Measurements from ENCODE around the gene RPP14. TPM values are rescaled to one million over a fixed set of nuclear protein-coding genes. Genes with fewer than 3 reads are reported as not detected.

RPP14 gene
- total RNA-seq = 11.0 and 19.0 TPM in 2 replicates

GRCh38 chr3:58305882-58306711 is at the start of gene RPP14, which contains the start of gene HTD2:
Gene RPP14 (plus strand): TSS chr3:58306245. CDS start chr3:58310330, 4,085 bp downstream.
Gene HTD2 (plus strand): TSS chr3:58306520. CDS start chr3:58317614, 11,094 bp downstream.

GRCh38 chr3:58332575-58333188 is 26.6 kb downstream of the RPP14 start, which contains the start of gene PXK:
Gene PXK (plus strand): TSS chr3:58332892. CDS start chr3:58332989, 97 bp downstream.

Other genes starting within 250 kb of the RPP14 start
- gene DNASE1L3, start 95.3 kb upstream of the RPP14 start, total RNA-seq = 0.19 and 0.56 TPM in 2 replicates
- gene ABHD6, start 68.5 kb upstream of the RPP14 start, total RNA-seq = 8.4 and 14.9 TPM in 2 replicates
- gene HTD2, start 275 bp downstream of the RPP14 start, total RNA-seq = 6.1 and 12.4 TPM in 2 replicates
- gene PXK, start 26.6 kb downstream of the RPP14 start, total RNA-seq = 14.2 and 32.1 TPM in 2 replicates
- 104 and 146 TPM in 2 replicates for gene PDHB, start 127.6 kb downstream of the RPP14 start, total RNA-seq
- gene KCTD6, start 185.9 kb downstream of the RPP14 start, total RNA-seq = 7.9 and 8.7 TPM in 2 replicates
- 10.2 and 13.5 TPM in 2 replicates for gene ACOX2, start 230.9 kb downstream of the RPP14 start, total RNA-seq